Activated B cell treated with CpG ODN at 0.5 μM for 24 hours (primary cell): ENCODE results near the gene FCER2. TPM values are rescaled to one million over a fixed set of nuclear protein-coding genes. Genes with fewer than 3 reads are reported as not detected.
A peak's percentile ranks its signal among the peaks of the same experiment; 100 is the strongest.

ENCODE experiments used
- ATAC-seq: fragments of 200-7000 bp; cut with Tn5 transposase; one replicate; pipeline ENCODE4 v1.10.0; 2021; ENCODE audit warnings: low read depth, mild to moderate bottlenecking, moderate library complexity
- CTCF ChIA-PET: fragments of 350-600 bp; sonication (Branson Sonifier 250); formaldehyde crosslinking; loops from one replicate; lab custom pipeline; 2021; ENCODE audit warnings: antibody characterized with exemption; lab: Charles Lee
- POLR2A ChIA-PET: fragments of 350-600 bp; sonication (Branson Sonifier 250); formaldehyde crosslinking; loops from one replicate; lab custom pipeline; 2021; ENCODE audit warnings: antibody characterized with exemption; lab: Charles Lee
- DNase-seq: peaks from one replicate; pipeline ENCODE4 v3.0.0; 2022
- H3K27ac Mint-ChIP-seq: one replicate; pipeline ENCODE4 v1.8.0; 2020; ENCODE audit warnings: mixed read lengths
- H3K27me3 Mint-ChIP-seq: one replicate; pipeline ENCODE4 v1.8.0; 2021; ENCODE audit warnings: mixed read lengths
- H3K36me3 Mint-ChIP-seq: one replicate; pipeline ENCODE4 v1.8.0; 2021; ENCODE audit warnings: low read depth, mixed read lengths
- H3K4me1 Mint-ChIP-seq: one replicate; pipeline ENCODE4 v1.8.0; 2021; ENCODE audit warnings: mixed read lengths
- H3K4me3 Mint-ChIP-seq: one replicate; pipeline ENCODE4 v1.8.0; 2020; ENCODE audit warnings: mild to moderate bottlenecking, mixed read lengths
- H3K9me3 Mint-ChIP-seq: one replicate; pipeline ENCODE4 v1.8.0; 2020; ENCODE audit warnings: mixed read lengths
- CTCF ChIP-seq: fragments of 200-600 bp; IDR thresholded peaks from one replicate; pipeline ENCODE4 v1.8.0; 2022; ENCODE audit warnings: antibody characterized with exemption, mild to moderate bottlenecking
- intact Hi-C: fragments of 100-400 bp; cut with micrococcal nuclease; formaldehyde crosslinking; loops from one replicate; pipeline ENCODE4 v1.15.1; 2024
- total RNA-seq: library from RNA; stranded (reverse); gene quantifications from 2 replicates; pipeline ENCODE4 v1.2.3, GENCODE V29; 2022

FCER2 gene
- total RNA-seq, 1 donor from 2014 or later = 193 TPM

DNA sequence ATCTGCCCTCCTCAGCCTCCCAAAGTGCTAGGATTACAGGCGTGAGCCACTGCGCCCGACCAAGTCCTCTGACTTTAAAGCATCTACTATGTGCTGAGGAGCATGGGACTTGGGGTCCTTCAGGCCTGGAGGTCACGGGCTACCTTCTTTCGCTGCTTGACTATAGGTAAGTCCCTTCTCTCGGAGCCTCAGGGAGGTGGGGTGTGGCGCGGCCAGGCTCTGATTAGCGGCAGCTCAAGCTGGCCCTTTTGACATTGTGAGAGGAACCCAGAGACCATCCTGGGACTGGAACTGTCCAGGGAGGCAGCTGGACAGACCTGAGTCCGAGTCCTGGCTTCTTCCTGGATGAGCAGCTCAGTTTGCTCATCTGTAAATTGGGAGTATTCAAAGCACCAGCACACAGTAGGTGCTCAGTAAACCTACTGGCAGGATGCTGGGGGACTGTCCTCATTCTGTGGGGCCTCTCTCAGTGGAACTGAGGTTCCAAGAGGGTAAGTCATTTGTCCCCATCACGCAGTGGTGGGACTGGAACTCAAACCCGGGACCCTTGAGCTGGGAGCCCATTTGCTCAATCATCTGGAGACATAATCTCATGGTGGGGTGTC lies 780 bp downstream of the FCER2 start:
- no peak for DNase-seq
- peaks cover 33% of the 10 kb centered on the region for H3K36me3 Mint-ChIP-seq
- peak overlapping the region; percentile 97 for H3K27ac Mint-ChIP-seq
- TF ChIP-seq CTCF = no peak
- H3K9me3 Mint-ChIP-seq = no peaks in the 10 kb centered on the region
- ATAC-seq = no peak
- ChIA-PET POLR2A (interaction anchor here (0.6 to 2.8 kb wide), 26 partner anchors 8 to 689 kb away, joined by 3 to 42 read pairs (median 4); partner anchors contain the start of genes CD209, PET100, RAB11B and STXBP2), CTCF (interaction anchor here (0.8 to 5.9 kb wide), 6 partner anchors 13 to 99 kb away, joined by 3 to 48 read pairs (median 5); partner anchors contain the start of gene TRAPPC5)
- H3K4me1 Mint-ChIP-seq = peaks cover 99% of the 10 kb centered on the region
- peak overlapping the region; percentile 86 for H3K4me3 Mint-ChIP-seq
- no peaks in the 10 kb centered on the region for H3K27me3 Mint-ChIP-seq
- intact Hi-C loops = loop anchor here (1.0 kb wide), 1 partner anchor 20 kb away; no protein-coding TSS in a partner anchor

DNA sequence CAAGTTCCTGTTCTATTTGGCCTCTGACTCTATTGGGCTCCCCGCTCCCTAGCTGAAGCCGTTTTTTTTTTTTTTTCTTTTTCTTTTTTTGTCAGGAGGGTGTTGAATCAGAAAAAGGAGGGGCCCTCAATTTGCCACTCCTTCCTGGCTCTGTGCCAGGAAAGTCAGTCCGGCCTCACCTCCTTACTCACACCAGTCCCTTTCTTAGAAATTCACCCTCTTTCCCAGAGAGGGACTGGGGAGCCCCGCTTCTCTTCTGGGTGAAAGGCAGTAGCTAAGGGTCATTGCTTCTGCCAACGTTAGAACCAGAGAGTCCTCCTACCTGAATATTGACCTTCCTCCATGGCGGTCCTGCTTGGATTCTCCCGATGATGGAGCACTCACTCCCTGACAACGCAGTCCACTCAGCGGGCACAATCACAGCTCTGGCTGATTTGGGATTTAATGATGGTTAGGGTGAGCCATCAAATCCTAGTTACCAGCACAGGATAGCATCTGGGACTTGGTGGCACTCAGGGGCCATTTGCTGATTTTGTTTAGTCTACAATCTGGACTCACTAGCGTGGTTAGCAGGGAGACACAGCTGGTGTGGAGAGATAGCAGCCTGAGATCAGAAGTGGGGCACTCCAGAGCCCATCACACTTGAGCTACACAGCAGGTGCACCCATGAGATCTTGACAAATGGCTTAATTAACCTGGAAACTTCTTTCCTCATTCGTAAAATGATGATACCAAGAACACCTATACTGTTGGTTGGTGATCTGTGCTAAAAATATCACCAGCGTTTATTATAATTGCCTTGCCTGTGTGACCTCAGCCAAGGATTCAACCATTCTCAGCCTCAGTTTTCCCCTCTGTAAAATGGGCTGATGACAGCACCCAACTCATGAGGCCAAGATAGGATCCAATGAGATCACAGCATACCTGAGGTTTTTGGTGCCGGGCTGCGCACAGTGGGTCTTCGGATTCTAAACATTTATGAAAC lies 2.2 kb downstream of the FCER2 start:
- H3K36me3 Mint-ChIP-seq = peaks cover 36% of the 10 kb centered on the region
- ATAC-seq = no peak
- intact Hi-C loops = no loop called here
- no peak for TF ChIP-seq CTCF
- peak overlapping the region; percentile 84 for H3K4me3 Mint-ChIP-seq
- peak overlapping the region; percentile 97 for H3K27ac Mint-ChIP-seq
- CTCF ChIA-PET = interaction anchor here (0.7 to 5.9 kb wide), 4 partner anchors 19 to 101 kb away, joined by 3 to 48 read pairs (median 3); partner anchors contain the start of gene TRAPPC5
- POLR2A ChIA-PET = interaction anchor here (0.7 to 4.0 kb wide), 12 partner anchors 10 to 494 kb away, joined by 3 to 23 read pairs (median 4); partner anchors contain the start of genes SNAPC2 and TRAPPC5
- H3K27me3 Mint-ChIP-seq = no peaks in the 10 kb centered on the region
- no peak for DNase-seq
- H3K4me1 Mint-ChIP-seq = peaks cover 99% of the 10 kb centered on the region
- H3K9me3 Mint-ChIP-seq = no peaks in the 10 kb centered on the region

DNA sequence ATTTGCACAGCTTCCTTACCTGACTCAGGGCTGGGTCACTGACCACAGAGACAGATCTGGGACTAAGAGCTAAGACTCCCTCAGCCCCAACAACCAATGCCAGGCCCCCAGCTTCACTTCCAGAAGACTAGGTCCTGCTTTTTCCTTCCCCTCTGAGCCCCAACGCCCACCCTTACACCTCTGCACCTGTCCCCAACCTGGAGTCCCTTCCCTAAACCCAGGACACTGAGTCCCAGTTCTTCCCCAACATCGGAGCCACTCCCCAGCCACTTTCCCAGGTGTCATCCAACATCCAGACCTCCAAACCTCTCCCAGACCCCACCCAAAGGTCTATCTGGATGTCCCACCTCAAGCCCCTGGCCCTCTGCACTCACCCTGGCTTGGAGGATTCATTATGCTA lies 2.9 kb downstream of the FCER2 start:
- peak overlapping the region; percentile 97 for H3K27ac Mint-ChIP-seq
- H3K36me3 Mint-ChIP-seq = peaks cover 36% of the 10 kb centered on the region
- H3K9me3 Mint-ChIP-seq = no peaks in the 10 kb centered on the region
- intact Hi-C loops = no loop called here
- ChIA-PET POLR2A (interaction anchor here (0.7 to 4.0 kb wide), 12 partner anchors 10 to 495 kb away, joined by 3 to 23 read pairs (median 4); partner anchors contain the start of genes SNAPC2 and TRAPPC5), CTCF (interaction anchor here (1.2 to 5.9 kb wide), 3 partner anchors 18 to 101 kb away, joined by 3 to 48 read pairs (median 3); partner anchors contain the start of gene TRAPPC5)
- no peak for DNase-seq
- ATAC-seq = no peak
- no peaks in the 10 kb centered on the region for H3K27me3 Mint-ChIP-seq
- H3K4me1 Mint-ChIP-seq = peaks cover 99% of the 10 kb centered on the region
- H3K4me3 Mint-ChIP-seq = peak overlapping the region; percentile 84
- TF ChIP-seq CTCF = no peak

- DNase-seq = no peak
- peaks cover 36% of the 10 kb centered on the region for H3K36me3 Mint-ChIP-seq
- H3K4me1 Mint-ChIP-seq = peaks cover 97% of the 10 kb centered on the region
- intact Hi-C loops = no loop called here
- CTCF ChIA-PET = interaction anchor here (1.2 to 5.9 kb wide), 3 partner anchors 18 to 102 kb away, joined by 3 to 48 read pairs (median 3); partner anchors contain the start of gene TRAPPC5
- ATAC-seq = no peak
- no peak for TF ChIP-seq CTCF
- no peaks in the 10 kb centered on the region for H3K27me3 Mint-ChIP-seq
- POLR2A ChIA-PET = interaction anchor here (0.6 to 4.0 kb wide), 16 partner anchors 9 to 221 kb away, joined by 3 to 23 read pairs (median 4); partner anchors contain the start of genes SNAPC2 and TRAPPC5
- H3K27ac Mint-ChIP-seq = peak overlapping the region; percentile 97
- no peaks in the 10 kb centered on the region for H3K9me3 Mint-ChIP-seq
- peak overlapping the region; percentile 84 for H3K4me3 Mint-ChIP-seq
These were observed 3.3 kb downstream of the FCER2 start for GRCh38 chr19:7698583-7698982.
